Kidney epithelial cell (primary cell): ENCODE results near the gene GADD45G. TPM values are rescaled to one million over a fixed set of nuclear protein-coding genes. Genes with fewer than 3 reads are reported as not detected.

Experiments used
- DNase-seq: peaks from one replicate; pipeline ENCODE4 v3.0.0-alpha.2; 2010; ENCODE audit warnings: low read depth
- H3K27me3 ChIP-seq: 2 replicates; pipeline ENCODE4 v1.6.0; 2011; ENCODE audit warnings: low read length; ENCODE audit not compliant: control insufficient read depth, insufficient read depth
- H3K36me3 ChIP-seq: 2 replicates; pipeline ENCODE4 v1.5.1; 2011; ENCODE audit warnings: low read length; ENCODE audit not compliant: control insufficient read depth, insufficient read depth
- H3K4me3 ChIP-seq: 2 replicates; pipeline ENCODE4 v1.5.1; 2011; ENCODE audit warnings: low read depth, mild to moderate bottlenecking, control low read depth, low read length
- CTCF ChIP-seq: IDR thresholded peaks from 2 replicates; pipeline ENCODE4 v1.5.1; 2011; ENCODE audit warnings: mild to moderate bottlenecking, moderate library complexity, low read length, control low read depth, inconsistent platforms; ENCODE audit not compliant: insufficient read depth, poor library complexity, severe bottlenecking
- total RNA-seq: library from RNA; depleted of rRNA; stranded (reverse); fragments of >200 nt; gene quantifications from 2 replicates; pipeline ENCODE4 v1.2.3, GENCODE V29; 2015

GADD45G gene
- total RNA-seq, 1 donor from 2014 or later = 2.2 TPM

DNA sequence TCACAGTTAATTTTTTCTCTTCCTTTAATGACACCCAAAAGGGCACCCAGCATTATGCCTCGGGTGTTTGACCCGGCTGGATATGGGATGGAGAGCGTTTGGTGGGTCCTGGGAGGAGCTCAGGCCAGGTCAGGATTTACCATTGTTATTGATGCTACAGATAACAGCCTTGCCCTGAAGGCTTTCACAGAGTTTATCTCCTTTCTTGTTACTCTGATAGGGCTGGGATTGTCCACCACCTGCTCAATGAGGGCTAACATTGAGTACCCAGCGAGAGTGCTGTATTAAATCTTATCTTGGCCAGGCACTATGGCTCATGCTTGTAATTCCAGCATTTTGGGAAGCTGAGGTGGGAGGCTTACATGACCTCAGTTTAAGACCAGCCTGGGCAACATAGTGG, 37.2 kb downstream of the GADD45G start:
- Histone ChIP-seq H3K27me3 (peaks cover 2% of the 10 kb centered on the region), H3K4me3 (no peak overlapping the region), H3K36me3 (no peaks in the 10 kb centered on the region)
- TF ChIP-seq CTCF = no peak
- no peak for DNase-seq

DNA sequence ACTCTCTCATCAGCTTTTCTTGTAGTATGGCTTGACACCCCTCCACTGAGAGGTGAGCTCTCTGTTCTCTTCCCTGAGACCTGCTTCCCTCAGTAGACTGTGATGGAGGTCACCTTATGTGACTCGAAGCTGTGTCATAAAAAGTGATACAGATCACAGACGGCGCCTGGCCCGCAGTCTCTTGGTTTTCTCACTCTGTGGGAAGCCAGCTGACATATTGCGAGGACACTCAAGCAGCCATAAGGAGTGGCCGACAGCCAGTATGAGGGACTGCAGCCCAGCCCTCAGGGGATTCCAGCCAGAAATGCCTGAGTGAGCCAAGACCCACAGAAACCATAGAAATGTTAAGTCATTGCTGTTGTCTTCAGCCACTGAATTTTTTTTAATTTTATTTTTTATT, 38.0 kb downstream of the GADD45G start:
- peaks cover 5% of the 10 kb centered on the region for H3K27me3 ChIP-seq
- no peaks in the 10 kb centered on the region for H3K36me3 ChIP-seq
- DNase-seq = no peak
- TF ChIP-seq CTCF = no peak
- no peak overlapping the region for H3K4me3 ChIP-seq

DNA sequence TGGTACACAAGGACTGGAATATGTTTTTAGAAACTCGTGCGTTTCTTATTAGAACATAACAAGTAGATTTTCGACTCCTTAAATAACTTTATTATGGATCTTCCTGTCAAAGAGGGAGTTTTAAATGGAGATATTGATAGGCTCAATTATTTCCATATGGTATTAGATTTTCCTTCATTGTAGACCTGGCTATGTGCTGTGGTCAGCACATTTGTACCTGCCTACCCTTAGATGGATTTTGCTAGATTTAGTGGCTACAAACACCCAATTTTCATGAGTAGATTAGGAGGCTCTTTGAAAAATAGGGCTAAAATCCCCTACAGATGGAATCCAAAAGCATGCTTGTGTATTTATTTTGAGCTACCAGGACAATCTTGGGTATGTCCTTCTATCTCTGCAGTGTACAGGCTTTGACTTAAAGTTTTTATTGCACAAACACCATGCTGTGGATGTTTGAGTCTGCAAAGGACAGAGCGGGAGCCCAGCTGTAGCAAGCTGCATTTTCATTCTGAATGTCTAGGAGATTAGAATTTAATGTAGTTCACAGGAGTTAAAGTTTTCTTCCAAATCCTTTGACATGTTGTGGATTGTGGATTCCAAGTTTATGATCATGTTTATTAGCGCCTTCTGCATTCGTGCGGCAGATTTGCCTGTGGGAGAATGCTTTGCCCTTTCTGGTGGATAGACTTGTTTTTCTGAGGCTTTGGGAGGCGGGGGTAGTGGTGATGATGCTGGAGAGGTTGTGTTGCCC, 41.6 kb downstream of the GADD45G start:
- H3K36me3 ChIP-seq = no peaks in the 10 kb centered on the region
- H3K4me3 ChIP-seq = no peak overlapping the region
- TF ChIP-seq CTCF = no peak
- H3K27me3 ChIP-seq = peaks cover 7% of the 10 kb centered on the region
- DNase-seq = no peak

DNA sequence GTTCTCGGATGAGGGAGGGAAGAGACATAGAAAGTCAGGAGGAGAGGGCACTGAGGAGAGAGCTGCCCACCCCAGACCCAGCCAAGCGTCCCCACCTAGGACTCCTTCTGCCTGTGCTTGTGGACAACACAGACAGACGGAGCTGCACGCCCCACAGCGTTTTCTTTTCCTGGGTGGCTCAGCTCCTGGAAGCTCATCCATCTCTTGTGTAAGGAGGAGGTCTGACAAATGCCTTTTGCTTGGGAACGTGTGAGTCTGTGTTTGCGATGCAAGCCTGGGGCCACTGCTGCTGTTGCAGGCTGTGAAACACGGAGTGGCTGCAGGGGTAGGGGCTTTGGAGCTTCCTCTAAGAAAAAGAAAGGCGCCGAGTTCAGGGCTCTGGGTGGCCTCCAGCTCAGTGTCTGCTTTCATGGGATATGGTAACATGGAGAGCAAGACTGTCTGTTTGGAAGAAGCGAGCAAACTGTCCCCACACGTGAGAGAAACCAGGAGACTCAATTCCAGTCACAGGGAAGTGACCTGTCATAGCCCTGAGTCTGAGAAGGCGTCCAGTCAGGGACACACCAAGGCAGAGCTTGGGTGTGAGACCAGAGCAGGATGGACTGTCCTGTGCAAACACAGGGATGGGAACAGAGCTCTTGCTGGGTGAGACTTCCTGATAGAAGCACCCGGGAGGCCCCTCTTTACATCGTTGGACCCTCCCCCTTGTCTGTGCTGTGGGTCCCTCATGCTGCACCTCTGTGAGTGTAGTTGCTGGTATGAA, 42.7 kb downstream of the GADD45G start:
- H3K4me3 ChIP-seq = no peak overlapping the region
- H3K27me3 ChIP-seq = peaks cover 7% of the 10 kb centered on the region
- H3K36me3 ChIP-seq = no peaks in the 10 kb centered on the region
- DNase-seq = no peak
- no peak for TF ChIP-seq CTCF

GRCh38 chr9:89648247-89649000, 43.6 kb downstream of the GADD45G start:
- no peaks in the 10 kb centered on the region for H3K36me3 ChIP-seq
- TF ChIP-seq CTCF = no peak
- no peak overlapping the region for H3K4me3 ChIP-seq
- DNase-seq = no peak
- peaks cover 7% of the 10 kb centered on the region for H3K27me3 ChIP-seq
